Testis (tissue), 2 donors: Measurements from ENCODE around the gene METTL13.

Experiments
- CTCF ChIP-seq, 3 experiments: fragments of 450-650 bp in 2 of 3; fragments of 200-600 bp in 1 of 3; sonication (generic) in 1 of 3; IDR thresholded peaks; one replicate each; pipeline ENCODE4 v1.5.1; 2016 to 2019; ENCODE audit warnings: antibody characterized with exemption in 3 of 3, mild to moderate bottlenecking in 2 of 3, moderate library complexity in 1 of 3
- POLR2A ChIP-seq: fragments of 450-650 bp; IDR thresholded peaks from one replicate; pipeline ENCODE4 v1.6.1; 2017; ENCODE audit warnings: antibody characterized with exemption, mild to moderate bottlenecking, moderate library complexity

GRCh38 chr1:171834821-171835220 lies 53.4 kb downstream of the METTL13 start:
- TF ChIP-seq CTCF (IDR thresholded peaks at IDR 0.05) (no peak), POLR2A (no peak)
